Posterior cingulate gyrus (tissue), 11 donors: ENCODE data around the gene CBX8.
A peak's percentile ranks its signal among the peaks of the same experiment; 100 is the strongest.
"Not testable (repeated sequence)": the region's sequence is repeated elsewhere in the genome, so short reads cannot be mapped to it uniquely, and the experiment has no call there.

Experiments used
- DNase-seq, 10 donors: peaks; one replicate each; pipeline versions ENCODE4 v3.0.0 to v3.0.0-alpha.2; 2020 to 2021; ENCODE audit warnings: mixed read lengths in 3 of 10
- intact Hi-C: fragments of 100-400 bp; cut with DNase I; formaldehyde crosslinking; loops from one replicate; pipeline ENCODE4 v1.15.1; 2023

The CBX8 gene

GRCh38 chr17:79785017-79785899 lies 11.6 kb downstream of the CBX8 start:
- intact Hi-C loops = no loop called here
- DNase-seq = peak in 2 of 10 donors; percentile 71 to 73

DNA sequence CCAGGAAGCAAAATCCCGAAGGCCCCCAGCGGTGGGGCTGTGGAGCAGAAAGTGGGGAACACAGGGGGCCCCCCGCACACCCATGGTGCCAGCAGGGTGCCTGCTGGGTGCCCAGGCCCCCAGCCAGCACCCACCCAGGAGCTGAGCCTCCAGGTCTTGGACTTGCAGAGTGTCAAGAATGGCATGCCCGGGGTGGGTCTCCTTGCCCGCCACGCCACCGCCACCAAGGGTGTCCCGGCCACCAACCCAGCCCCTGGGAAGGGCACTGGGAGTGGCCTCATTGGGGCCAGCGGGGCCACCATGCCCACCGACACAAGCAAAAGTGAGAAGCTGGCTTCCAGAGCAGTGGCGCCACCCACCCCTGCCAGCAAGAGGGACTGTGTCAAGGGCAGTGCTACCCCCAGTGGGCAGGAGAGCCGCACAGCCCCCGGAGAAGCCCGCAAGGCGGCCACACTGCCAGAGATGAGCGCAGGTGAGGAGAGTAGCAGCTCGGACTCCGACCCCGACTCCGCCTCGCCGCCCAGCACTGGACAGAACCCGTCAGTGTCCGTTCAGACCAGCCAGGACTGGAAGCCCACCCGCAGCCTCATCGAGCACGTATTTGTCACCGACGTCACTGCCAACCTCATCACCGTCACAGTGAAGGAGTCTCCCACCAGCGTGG lies 12.4 kb downstream of the CBX8 start:
- peak in 2 of 10 donors; percentile 71 to 79 for DNase-seq
- intact Hi-C loops = no loop called here

DNA sequence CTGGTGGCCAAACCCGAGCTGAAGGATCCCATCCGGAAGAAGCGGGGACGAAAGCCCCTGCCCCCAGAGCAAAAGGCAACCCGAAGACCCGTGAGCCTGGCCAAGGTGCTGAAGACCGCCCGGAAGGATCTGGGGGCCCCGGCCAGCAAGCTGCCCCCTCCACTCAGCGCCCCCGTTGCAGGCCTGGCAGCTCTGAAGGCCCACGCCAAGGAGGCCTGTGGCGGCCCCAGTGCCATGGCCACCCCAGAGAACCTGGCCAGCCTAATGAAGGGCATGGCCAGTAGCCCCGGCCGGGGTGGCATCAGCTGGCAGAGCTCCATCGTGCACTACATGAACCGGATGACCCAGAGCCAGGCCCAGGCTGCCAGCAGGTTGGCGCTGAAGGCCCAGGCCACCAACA lies 13.0 kb downstream of the CBX8 start:
- peak in 1 of 10 donors; percentile 74 for DNase-seq
- intact Hi-C loops = no loop called here

DNA sequence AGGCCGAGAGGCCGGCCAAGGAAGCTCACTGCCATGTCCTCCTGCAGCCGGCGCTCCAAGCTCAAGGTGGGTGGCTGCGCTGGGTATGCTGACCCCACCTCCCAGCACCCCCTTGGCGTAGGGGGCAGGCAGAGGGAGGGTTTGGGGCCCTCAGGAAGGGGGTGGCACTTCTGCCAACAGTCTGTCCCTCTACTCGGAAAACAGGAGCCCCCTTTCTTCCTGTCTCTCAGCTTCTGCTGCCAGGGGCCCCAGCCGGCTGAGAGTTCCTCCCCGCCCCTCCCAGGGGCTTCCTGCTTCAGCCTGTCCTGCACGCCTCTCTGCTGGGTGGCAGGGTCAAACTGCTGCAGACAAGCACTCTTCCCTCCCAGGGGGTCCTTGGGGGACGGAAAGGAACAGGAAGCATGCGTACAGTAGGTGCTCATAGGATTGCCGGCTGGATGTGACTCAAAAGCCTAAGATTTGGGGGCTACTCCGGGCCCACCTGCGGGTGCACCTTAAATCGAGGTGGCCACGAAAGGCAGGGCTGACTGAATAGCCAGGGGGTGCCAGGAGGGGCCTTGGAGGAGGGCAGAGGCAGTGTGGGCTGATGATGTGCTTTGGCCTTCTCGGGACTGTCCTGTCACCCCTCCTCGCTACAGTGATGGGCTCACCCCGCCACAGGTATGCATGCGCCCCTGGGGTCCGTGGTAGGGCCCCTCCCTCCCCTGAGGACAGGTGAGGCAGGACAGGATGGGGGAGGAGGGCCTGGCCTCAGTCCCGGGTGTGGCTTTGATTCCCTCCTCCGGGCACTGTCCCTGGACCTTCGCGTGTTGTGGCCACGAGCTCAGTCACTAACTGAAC lies 14.9 kb downstream of the CBX8 start:
- peak in 2 of 10 donors; percentile 48 to 57 for DNase-seq
- intact Hi-C loops = no loop called here

DNA sequence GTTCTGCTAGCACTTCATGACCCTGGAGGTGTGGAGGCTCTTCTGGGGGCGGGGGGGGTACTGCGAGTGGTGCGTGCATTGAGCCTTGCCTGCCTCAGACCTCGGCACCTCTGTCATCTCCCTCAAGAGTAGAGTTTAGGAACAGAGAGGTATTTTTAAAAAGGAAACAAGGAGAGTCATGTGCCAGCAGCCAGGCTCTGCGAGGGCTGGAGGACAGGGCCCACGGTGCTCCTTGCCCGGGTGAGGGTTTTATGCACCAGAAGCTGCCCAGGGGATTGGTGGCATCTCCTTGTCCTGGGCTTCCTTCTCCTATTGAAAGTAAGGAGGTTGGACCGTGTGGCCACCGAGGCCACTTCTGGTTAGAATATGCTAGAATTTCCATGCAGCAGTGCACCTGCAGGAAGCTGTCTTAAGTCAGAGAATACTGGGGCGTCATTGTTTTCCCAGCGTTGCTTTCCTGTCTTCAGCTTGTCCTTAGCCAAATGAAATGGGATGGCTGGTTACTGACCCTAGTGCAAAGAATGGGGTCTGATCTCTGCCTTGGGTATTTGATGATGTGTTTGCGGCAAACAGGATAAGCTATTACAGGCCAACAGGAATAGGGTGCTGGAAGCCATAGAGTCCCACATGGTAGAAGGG lies 15.7 kb downstream of the CBX8 start:
- DNase-seq = peak in 3 of 10 donors; percentile 7 to 62 (median 26)
- intact Hi-C loops = no loop called here

DNA sequence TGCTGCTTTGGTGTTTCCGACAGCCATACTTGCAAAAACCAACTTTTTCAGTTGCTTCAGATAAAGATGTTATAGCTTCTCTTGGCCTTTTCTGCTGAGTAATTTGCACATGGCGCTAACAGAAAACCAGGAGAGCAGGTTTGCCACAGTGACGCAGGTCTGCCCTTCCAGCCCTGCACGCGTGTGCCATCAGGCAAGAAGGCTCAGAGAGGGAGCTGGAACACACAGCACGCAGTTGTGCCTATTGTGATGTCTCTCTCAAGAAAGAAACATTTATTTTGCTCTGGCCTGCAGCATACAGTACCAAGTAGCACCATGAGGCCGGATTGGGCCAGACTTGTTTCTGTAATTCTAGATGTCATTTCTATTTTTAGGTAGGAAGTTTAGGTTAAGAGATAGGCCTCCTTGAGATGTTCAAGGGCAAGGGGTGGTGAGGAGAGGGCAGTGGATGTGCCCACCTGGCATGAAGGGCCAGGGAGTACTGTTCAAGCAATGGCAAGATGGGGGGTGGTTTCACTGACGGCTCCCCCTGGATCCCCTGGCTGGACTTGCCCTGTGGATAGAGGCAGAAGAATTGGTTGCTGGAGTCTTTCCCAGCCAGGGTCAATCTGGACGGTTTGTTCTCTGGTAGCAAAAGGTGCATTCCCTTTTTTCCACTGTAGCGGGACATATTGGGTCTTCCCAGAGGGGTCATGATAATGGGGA lies 17.1 kb downstream of the CBX8 start:
- intact Hi-C loops = loop anchor here (2.0 kb wide), 1 partner anchor 17 kb away; the partner anchor contains the start of gene CBX8
- DNase-seq = peak in 2 of 10 donors; percentile 9 to 66

DNA sequence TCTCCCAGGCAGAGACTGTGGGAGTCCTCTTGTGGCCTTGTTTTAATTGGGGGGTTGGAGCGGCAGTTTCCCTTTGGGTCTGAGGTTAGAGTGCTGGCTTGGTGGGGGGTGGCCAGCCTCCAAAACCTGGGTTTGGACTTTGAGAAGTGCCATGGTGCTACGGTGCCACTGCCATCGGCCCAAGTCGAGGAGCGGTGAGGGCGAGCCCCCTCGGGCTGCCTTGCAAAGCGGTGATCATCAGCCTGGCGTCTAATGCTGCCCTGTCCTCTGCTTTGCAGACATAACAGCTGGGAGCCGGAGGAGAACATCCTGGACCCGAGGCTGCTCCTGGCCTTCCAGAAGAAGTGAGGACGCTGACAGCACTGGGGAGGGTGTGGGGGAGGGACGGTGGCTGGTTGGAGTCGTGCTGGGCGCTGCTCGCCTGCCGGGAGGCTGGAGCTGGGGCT lies 17.8 kb downstream of the CBX8 start:
- DNase-seq = peak in 2 of 10 donors; percentile 56 to 80
- intact Hi-C loops = loop anchor here (2.0 kb wide), 1 partner anchor 18 kb away; the partner anchor contains the start of gene CBX8

GRCh38 chr17:79778504-79779083 lies 18.3 kb downstream of the CBX8 start:
- peak in 2 of 10 donors; percentile 61 to 82 for DNase-seq
- intact Hi-C loops = loop anchor here (2.0 kb wide), 1 partner anchor 18 kb away; the partner anchor contains the start of gene CBX8

DNA sequence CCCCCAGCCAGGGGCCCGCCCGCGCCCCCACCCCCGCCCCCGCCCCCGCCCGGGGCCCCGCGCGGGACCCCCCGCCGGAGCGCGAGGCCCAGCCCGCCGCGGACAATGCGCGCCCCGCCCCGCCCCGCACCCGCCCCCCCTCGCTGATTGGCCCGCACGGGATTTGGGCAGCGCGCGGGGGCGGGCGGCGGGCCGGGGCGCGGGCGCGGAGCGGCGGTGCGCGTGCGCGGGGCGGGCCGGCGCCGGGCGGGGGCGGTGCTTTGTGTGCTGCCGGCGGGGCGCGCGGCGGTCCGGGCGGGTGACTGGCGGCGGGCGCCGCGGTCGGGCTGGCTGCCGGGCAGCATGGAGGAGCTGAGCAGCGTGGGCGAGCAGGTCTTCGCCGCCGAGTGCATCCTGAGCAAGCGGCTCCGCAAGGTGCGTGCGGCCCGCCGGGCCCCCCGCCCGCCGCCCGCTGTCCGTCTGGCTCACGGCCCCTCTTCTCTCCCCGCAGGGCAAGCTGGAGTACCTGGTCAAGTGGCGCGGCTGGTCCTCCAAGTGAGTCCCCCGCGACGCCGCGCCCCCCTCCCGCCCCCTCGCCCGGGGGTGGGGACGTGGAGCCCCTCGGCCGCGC lies 18.9 kb downstream of the CBX8 start, which contains the start of gene CBX2:
TSS of gene CBX2 (plus strand) at position 255 of the 610 bp plus-strand sequence. CDS start at position 343, 88 bp downstream.
- DNase-seq = peak; percentile 50 to 96 (median 69)
- intact Hi-C loops = loop anchor here (2.0 kb wide), 1 partner anchor 19 kb away; the partner anchor contains the start of gene CBX8

DNA sequence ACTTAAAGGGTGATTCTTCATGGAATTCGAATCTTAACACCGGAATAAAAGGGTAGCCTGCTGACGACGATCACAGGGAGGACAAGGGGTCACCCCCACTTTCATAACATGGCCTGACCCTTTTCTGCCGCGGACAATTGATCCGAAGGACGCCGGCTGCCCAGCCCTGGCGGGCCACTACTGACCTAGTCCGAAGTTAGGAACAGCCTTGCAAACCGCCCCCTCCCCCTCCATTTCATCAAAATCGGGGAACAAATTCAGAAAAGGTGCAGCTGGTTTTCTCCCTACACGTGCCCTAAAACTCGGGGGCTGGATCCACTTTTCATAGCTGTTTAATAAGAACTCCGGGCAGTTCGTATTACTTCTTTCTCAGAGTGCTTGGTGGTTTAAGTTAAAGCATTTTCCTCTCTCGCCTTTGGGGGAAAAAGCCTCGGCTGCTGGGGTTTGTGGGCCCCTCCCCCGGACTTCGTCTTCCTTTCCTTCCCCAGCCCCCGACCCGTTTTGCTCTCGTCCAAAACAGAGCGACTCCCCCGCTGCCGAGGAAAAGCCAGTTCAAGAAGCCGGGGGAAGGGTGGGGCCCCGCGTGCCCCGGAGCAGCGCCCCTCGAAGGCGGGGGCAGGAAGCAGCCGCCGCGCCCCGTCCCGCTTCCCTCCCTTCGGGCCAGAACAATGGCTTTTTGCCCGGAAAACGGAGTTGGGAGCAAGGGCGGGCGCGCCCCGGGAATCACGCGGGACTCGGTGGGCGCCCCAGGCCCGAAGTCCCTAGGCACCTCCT lies 19.6 kb downstream of the CBX8 start:
- intact Hi-C loops = no loop called here
- DNase-seq = peak in 8 of 10 donors; percentile 23 to 91 (median 60)

DNA sequence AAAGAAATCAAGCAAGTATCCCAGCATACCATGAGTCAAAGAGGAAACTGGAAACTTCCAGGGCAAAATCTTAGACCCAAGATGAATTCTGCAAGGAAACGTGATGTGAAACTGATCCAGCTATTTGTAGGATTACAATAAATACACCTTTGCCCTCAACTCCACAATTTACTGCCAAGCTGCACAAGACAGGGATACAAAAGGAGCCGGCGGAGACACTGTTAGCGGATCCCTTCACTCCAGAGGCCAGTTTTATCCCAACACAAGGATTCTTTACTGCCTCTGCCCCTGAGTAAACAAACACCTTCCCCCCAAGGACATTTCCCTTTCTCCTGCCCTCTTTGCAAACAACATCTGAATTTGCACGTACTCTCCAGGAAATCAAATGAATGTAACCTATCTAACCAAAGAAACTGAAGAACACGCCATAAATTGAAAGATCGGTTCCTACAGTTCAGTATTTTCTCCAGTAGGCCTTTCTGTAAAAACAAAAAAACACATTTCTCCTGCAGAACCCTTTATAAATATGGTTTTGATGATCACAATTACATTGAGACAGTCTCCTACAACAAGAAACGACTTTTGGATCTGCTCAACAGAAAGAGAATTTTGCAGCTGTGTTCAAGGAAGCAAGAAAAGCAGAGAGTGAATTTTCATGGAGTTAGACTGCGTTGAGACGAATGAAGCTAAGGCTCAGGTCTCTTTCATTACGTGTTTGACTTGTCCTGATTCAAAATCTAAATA lies 20.3 kb downstream of the CBX8 start:
- DNase-seq = no peak
- intact Hi-C loops = no loop called here

- DNase-seq = peak in 2 of 10 donors; percentile 6 to 14
- intact Hi-C loops = no loop called here
These were observed 21.2 kb downstream of the CBX8 start for GRCh38 chr17:79775632-79776031.

- peak in 2 of 10 donors; percentile 24 to 40 for DNase-seq
- intact Hi-C loops = no loop called here
These were observed 22.3 kb downstream of the CBX8 start for GRCh38 chr17:79774561-79774975.

DNA sequence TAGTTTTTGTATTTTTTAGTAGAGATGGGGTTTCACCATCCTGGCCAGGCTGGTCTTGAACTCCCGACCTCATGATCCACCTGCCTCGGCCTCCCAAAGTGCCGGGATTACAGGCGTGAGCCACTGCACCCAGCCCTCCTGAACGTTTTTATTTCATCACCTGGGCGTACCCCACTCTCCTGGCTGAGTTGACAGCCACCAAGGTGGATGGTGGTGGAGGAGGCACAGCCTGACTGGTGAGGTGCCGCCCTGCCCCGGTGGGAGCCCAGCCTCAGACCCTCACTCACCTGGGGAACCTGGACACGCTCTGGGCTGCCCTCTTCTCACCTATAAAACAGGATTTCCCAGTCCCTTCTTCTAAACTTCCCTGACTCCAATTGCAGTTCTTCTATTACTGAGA lies 24.2 kb downstream of the CBX8 start:
- intact Hi-C loops = not testable (repeated sequence)
- DNase-seq = peak in 2 of 10 donors; percentile 9 to 54

DNA sequence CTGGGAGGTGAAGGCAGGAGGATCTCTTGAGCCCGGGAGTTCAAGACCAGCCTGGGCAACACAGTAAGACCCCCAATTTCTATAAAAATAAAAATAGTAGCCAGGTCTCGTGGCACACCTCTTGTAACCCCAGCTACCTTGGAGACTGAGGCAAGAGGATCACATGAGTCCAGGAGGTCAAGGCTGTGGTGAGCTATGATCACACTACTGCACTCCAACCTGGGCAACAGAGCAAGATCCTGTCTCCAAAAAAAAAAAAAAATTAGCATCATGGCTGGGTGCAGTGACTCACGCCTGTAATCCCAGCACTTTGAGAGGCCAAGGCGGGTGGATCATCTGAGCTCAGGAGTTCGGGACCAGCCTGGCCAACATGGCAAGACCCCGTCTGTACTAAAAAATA lies 25.6 kb downstream of the CBX8 start:
- peak in 2 of 10 donors; percentile 6 to 27 for DNase-seq
- intact Hi-C loops = no loop called here
